Activated CD8-positive, alpha-beta memory T cell treated with anti-CD3 and anti-CD28 coated beads for 24 hours (primary cell): ENCODE data around the gene MRS2.

Experiments
- DNase-seq: peaks from one replicate; pipeline ENCODE4 v3.0.0-alpha.2; 2020

The MRS2 gene

GRCh38 chr6:24432611-24433010 is 29.9 kb downstream of the MRS2 start:
- no peak for DNase-seq

DNA sequence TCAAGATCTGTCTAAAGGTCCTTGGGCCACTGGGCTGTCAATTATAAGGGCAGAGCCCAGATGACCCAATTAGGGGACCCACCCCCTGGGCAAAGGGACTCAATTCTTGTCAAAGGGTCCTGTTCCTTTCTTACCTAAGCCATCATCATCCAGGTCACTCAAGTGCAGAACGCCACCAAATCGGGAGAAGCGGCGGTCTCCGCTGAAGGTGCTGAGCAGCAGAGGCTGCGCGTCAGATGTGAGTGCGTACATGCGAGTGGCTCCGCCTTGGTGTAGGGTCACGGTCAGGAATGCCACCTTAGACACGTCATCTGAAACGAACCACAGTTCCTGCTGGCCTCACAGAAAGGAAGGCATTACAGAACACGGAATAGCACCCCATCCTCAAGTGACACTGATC is 34.2 kb downstream of the MRS2 start:
- DNase-seq, result no peak

- DNase-seq, result no peak
Measured at GRCh38 chr6:24439858-24440539, 37.3 kb downstream of the MRS2 start.

DNA sequence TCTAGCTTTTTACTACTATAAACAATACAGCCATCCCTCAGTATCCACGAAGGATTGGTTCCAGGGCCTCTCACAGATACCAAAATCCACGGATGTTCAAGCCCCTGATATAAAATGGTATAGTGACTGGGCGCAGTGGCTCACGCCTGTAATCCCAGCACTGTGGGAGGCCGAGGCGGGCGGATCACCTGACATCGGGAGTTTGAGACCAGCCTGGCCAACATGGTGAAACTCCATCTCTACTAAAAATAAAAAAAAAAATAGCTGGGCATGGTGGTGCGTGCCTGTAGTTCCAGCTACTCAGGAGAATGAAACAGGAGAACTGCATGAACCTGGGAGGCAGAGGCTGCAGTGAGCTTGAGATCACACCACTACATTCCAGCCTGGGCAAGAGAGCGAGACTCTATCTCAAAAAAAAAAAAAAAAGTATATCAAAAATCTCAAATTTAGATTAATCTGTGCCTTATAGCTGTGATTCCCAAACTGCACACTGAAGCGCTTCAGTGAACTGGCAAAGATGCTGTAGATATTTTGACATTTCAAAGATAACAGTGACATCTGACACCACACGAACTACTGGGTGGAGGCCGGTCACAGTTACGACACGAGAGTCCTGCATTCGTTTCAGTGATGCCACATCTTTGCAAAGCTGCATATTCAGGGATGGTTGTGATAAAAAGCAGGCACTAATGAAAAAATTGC is 38.3 kb downstream of the MRS2 start:
- no peak for DNase-seq

- DNase-seq, result no peak
Measured at GRCh38 chr6:24441599-24441904, 38.8 kb downstream of the MRS2 start.

DNA sequence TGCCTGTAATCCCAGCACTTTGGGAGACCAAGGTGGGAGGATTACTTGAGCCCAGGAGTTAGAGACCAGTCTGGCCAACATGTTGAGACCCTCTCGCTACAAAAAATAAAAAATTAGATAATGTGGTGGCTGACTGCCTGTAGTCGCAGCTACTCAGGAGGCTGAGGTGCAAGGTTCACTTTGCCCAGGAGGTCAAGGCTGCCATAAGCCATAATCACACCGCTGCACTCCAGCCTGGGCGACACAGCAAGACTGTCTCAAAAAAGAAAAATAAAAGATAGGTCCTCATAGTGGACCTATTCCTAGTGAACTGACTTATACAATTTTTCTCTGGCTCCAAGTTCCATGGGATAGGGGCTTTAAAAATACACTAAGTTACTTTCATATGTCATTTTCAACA is 41.9 kb downstream of the MRS2 start:
- no peak for DNase-seq

- no peak for DNase-seq
Measured at GRCh38 chr6:24445704-24446103, 43.0 kb downstream of the MRS2 start.

DNA sequence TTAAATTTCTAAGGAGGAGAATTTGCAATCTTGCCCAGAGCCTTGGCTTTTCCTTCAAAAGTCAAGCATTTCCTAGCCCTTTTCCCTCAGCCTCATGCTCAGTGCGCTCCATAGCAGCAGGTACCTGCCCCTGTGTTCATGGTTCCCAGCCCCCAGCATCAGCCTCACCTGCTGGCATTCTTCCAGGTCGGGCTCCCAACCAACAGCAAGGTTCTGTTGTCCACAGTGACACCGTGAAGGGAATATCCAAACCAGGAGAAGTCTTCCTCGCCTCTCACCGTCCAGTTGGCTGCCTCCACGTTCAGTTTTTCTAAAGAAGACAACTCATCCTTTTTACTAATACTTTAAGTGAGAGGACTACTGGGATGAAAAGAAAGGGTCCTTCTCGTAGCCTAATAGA is 43.9 kb downstream of the MRS2 start:
- DNase-seq, result no peak

DNA sequence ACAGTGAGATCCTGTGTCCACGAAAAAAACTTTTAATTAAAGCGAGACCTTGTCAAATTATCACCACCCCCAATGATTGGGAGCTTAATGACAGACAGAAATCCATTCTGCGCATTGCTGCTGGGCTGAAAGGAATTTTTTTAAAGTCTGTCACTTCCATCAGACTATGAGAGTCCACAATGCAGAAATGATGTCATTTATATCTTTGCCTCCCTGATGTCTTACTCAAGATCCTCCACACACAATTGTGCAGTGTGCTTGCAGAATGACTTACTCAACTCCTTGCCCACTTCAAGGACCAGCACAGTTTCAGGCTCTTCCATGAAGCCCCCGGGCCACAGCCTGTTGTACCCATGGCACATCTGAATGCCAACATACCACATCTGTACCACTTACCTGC is 45.7 kb downstream of the MRS2 start:
- DNase-seq, result no peak

- no peak for DNase-seq
Measured at GRCh38 chr6:24448828-24449525, 46.2 kb downstream of the MRS2 start.

GRCh38 chr6:24451581-24452388 is 49.0 kb downstream of the MRS2 start:
- DNase-seq, result no peak

GRCh38 chr6:24453921-24454320 is 51.2 kb downstream of the MRS2 start:
- DNase-seq, result no peak

DNA sequence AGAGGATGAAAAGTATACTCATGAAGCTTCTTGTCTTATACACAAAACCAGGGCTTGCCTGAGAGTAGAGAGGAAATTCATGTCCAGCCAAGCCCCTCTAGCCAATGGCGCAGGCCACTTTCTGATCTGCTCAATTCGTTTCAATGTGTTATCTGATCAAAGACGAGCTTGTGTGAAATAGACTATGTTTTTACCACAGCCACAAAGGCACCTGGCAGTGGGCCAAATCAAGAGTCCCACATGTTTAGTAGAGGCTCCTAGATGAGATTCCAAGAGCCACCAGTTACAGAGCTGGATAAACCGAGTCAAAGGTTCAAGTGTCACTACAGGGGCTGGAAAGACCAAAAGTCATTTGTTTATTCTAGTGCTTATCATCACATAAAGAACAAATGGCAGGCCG is 51.7 kb downstream of the MRS2 start:
- DNase-seq, result no peak

GRCh38 chr6:24455061-24455460 is 52.3 kb downstream of the MRS2 start:
- no peak for DNase-seq

- no peak for DNase-seq
Measured at GRCh38 chr6:24458134-24458533, 55.4 kb downstream of the MRS2 start.

- DNase-seq, result no peak
Measured at GRCh38 chr6:24458941-24459340, 56.2 kb downstream of the MRS2 start.

- no peak for DNase-seq
Measured at GRCh38 chr6:24460966-24461365, 58.2 kb downstream of the MRS2 start.

DNA sequence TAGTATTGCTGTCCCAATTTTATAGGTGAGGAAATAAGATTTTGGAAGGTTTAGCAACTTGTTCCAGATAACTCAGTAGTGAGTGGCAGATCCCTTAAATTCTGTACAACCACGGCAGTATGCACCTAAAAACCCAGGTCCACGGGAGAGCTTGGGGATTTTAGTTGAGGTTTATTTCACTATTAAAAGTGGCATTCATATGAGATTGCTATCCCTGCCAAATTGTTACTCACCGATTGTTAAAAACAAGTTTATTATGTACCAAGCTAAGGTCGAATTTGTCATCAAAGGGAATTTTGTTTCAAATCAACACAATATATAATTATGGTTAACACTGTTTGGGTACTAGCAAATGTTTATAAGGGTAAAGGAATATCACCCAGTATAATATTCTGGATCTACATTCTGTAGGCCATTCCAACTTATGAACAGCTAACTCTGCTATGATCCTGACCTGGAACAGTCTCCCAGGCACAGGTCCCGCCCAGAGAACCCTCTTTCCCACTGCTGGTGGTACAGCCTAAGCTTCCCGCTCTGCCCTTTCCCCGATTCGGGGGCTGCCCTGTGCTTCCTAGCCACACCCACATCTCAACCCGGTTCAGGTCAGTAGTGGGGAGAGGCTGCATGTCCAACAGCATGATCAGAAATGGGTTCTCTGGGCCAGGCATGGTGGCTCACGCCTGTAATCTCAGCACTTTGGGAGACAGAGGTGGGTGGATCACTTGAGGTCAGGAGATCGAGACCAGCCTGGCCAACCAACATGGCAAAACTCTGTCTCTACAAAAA is 61.7 kb downstream of the MRS2 start:
- DNase-seq, result no peak

DNA sequence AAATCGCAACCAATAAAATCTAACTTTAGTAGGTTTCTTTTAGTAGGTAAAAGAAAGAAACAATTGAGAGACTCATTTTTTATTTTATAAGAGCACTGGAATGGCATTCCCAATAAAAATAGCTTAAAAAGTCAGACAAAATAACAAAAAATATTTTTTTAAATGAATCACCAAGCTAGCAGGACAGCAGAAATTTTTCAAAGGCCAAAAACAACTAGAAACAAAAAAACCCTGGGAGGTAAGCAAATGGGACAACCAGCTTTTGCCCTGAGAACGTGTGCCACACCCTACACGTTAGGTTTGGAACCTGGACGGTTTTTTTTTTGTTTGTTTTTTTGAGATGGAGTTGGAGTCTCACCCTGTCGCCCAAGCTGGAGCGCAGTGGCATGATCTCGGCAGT is 67.1 kb downstream of the MRS2 start:
- DNase-seq, result no peak

DNA sequence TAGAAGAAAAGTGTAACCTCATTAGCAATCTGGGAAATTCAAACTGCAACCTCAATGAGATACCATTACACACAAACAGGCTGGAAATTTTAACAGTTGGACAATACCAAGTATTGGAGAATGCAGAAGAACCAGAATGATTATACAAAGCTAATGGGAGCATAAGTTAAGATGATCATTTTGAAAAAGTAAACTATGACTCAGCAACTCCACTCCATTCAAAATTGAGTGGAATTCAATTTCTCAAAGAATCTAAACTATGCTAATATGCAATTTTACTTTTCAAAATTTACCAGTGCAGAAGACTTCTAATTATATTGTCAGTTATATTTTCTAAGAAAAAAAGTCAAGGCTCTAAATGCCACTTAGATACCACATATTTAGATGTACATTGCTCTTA is 69.4 kb downstream of the MRS2 start:
- DNase-seq, result no peak
